K562 (cell line): ENCODE data around the gene ZSWIM3. TPM values are rescaled to one million over a fixed set of nuclear protein-coding genes. Genes with fewer than 3 reads are reported as not detected.
A peak's percentile ranks its signal among the peaks of the same experiment; 100 is the strongest.

ENCODE experiments used
- CTBP1 ChIP-seq: fragments of 450-650 bp; IDR thresholded peaks from 2 replicates; pipeline ENCODE4 v1.6.1; 2016; ENCODE audit warnings: borderline replicate concordance
- DPF2 ChIP-seq: fragments of 450-650 bp; IDR thresholded peaks from 2 replicates; pipeline ENCODE4 v1.6.1; 2016
- KLF1 ChIP-seq: fragments of 450-650 bp; IDR thresholded peaks from 2 replicates; pipeline ENCODE4 v1.6.1; 2016; ENCODE audit warnings: missing genetic modification characterization, missing compliant biosample characterization
- MAZ ChIP-seq, 2 experiments: fragments of 450-650 bp in 1 of 2; sonication (generic) in 1 of 2; formaldehyde crosslinking; IDR thresholded peaks in 1 of 2; conservative IDR thresholded peaks in 1 of 2; 2 replicates each; pipeline versions ENCODE4 v1.4.0 to v1.5.0; 2020; ENCODE audit warnings: mild to moderate bottlenecking in 1 of 2, missing genetic modification reagents in 1 of 2
- NR4A1 ChIP-seq, 2 experiments: fragments of 250-450 bp in 1 of 2; fragments of 450-650 bp in 1 of 2; sonication (Bioruptor Pico) in 1 of 2; IDR thresholded peaks; 2 replicates each; pipeline versions ENCODE4 v1.4.0 to v1.6.1; 2016 to 2020; ENCODE audit warnings: mild to moderate bottlenecking in 2 of 2, missing compliant biosample characterization in 1 of 2, missing genetic modification characterization in 1 of 2, moderate library complexity in 1 of 2
- NRF1 ChIP-seq, 2 experiments: fragments of 450-650 bp; IDR thresholded peaks in 1 of 2; conservative IDR thresholded peaks in 1 of 2; 2 replicates each; pipeline ENCODE4 v1.6.1; 2014; ENCODE audit warnings: mild to moderate bottlenecking in 2 of 2
- PKNOX1 ChIP-seq: fragments of 450-650 bp; IDR thresholded peaks from 2 replicates; pipeline ENCODE4 v1.6.1; 2016
- POLR3G ChIP-seq: IDR thresholded peaks from 2 replicates; pipeline ENCODE4 v1.6.1; 2011; ENCODE audit not compliant: insufficient read length, insufficient replicate concordance; ENCODE audit errors: extremely low read depth
- RREB1 ChIP-seq: fragments of 250-450 bp; sonication (Bioruptor Pico); IDR thresholded peaks from 2 replicates; pipeline ENCODE4 v1.4.0; 2020
- SMARCA4 ChIP-seq: fragments of 450-650 bp; IDR thresholded peaks from 2 replicates; pipeline ENCODE4 v1.6.1; 2016
- SRF ChIP-seq, 2 experiments: fragments of 250-450, 450-650 bp in 1 of 2; sonication (Bioruptor Pico) in 1 of 2; sonication (generic) in 1 of 2; formaldehyde crosslinking; IDR thresholded peaks; 2 replicates each; pipeline versions ENCODE4 v1.5.0 to v1.5.1; 2020 to 2022; ENCODE audit warnings: mild to moderate bottlenecking in 1 of 2, missing genetic modification reagents in 1 of 2
- TCF3 ChIP-seq: sonication (generic); formaldehyde crosslinking; IDR thresholded peaks from 2 replicates; pipeline ENCODE4 v1.4.0; 2020; ENCODE audit warnings: mild to moderate bottlenecking, missing genetic modification reagents
- VEZF1 ChIP-seq: fragments of 200-800 bp; sonication (Bioruptor generic); IDR thresholded peaks from 2 replicates; pipeline ENCODE4 v1.6.1; 2017; ENCODE audit warnings: missing genetic modification characterization, missing compliant biosample characterization
- XRCC5 ChIP-seq: fragments of 200-400 bp; formaldehyde crosslinking; IDR thresholded peaks from 2 replicates; pipeline ENCODE4 v1.6.1; 2017; ENCODE audit warnings: low read depth, mild to moderate bottlenecking, low read length
- ZNF224 ChIP-seq: sonication (generic); formaldehyde crosslinking; IDR thresholded peaks from 2 replicates; pipeline ENCODE4 v1.8.0; 2022; ENCODE audit warnings: mild to moderate bottlenecking, missing genetic modification reagents
- ZNF561 ChIP-seq: fragments of 450-650 bp; formaldehyde crosslinking; conservative IDR thresholded peaks from 2 replicates; pipeline ENCODE4 v1.4.0; 2020; ENCODE audit warnings: mild to moderate bottlenecking, moderate library complexity
- polyA plus RNA-seq, 8 experiments: library from polyadenylated mRNA; depleted of rRNA in 4 of 8; stranded (reverse) in 5 of 8; unstranded in 3 of 8; fragments of >200 nt; fragmentation: Nextera tagmentation in 2 of 8; fragmentation: Illumina TruSeq in 1 of 8; extraction: Ambion mirVana in 2 of 8; extraction: Trizol in 1 of 8; gene quantifications; 2 replicates each; pipeline versions ENCODE4 v1.2.1 to v1.2.3, GENCODE V29; 2011 to 2014; ENCODE audit warnings: inconsistent platforms in 1 of 8, missing spikeins in 1 of 8
- total RNA-seq, 7 experiments: library from RNA; depleted of rRNA in 6 of 7; stranded (reverse); fragments of >200 nt in 6 of 7; fragmentation: Illumina TruSeq in 2 of 7; extraction: Trizol in 2 of 7; gene quantifications; 2 replicates each; pipeline versions ENCODE4 v1.2.1 to v1.2.3, GENCODE V29; 2011 to 2021; ENCODE audit warnings: low replicate concordance in 1 of 7

Gene ZSWIM3
- total and polyA plus RNA-seq, 9 of the 15 experiments (the other 6 are each of a cell fraction or from before 2014, with no cell fraction given): 1.7 to 4.3 (median 2.9) TPM

- TF ChIP-seq POLR3G (no peak), ZNF224 (CRISPR knock-in tag) (no peak), DPF2 (peak; percentile 30; the same call in 1 of the 2 replicates), VEZF1 (peak; percentile 63), TCF3 (peak; percentile 40), MAZ (CRISPR knock-in tag; conservative IDR thresholded peaks at IDR 0.05 in 1 of 2, IDR thresholded peaks at IDR 0.05 in 1 of 2) (0 out of 4 replicates have a peak, but pooled peaks of 1 of the 2 experiments have one; percentile 29), XRCC5 (peak; percentile 25; the same call in 1 of the 2 replicates), RREB1 (CRISPR knock-in tag) (0 out of 2 replicates have a peak, but pooled peaks have one; percentile 30), ZNF561 (CRISPR knock-in tag) (no peak), NRF1 (conservative IDR thresholded peaks at IDR 0.05 in 1 of 2, IDR thresholded peaks at IDR 0.05 in 1 of 2) (peak; percentile 87 to 89), KLF1 (tag) (peak; percentile 62; the same call in 1 of the 2 replicates), SMARCA4 (0 out of 2 replicates have a peak, but pooled peaks have one; percentile 15), NR4A1 (CRISPR knock-in tag; IDR thresholded peaks at IDR 0.05) (no peak), NR4A1 (tag; IDR thresholded peaks at IDR 0.05) (0 out of 2 replicates have a peak, but pooled peaks have one; percentile 54), PKNOX1 (0 out of 2 replicates have a peak, but pooled peaks have one; percentile 4), SRF (CRISPR knock-in tag; IDR thresholded peaks at IDR 0.05) (peak in 1 of 2 experiments; percentile 84; a peak in 1 of 4 replicates), CTBP1 (peak; percentile 54; the same call in 1 of the 2 replicates)
Observed at GRCh38 chr20:45878076-45878761, 20.8 kb downstream of the ZSWIM3 start (continued).
